HCT116 (cell line): ENCODE data around the gene CCDC197.

Experiments used
- ATF3 ChIP-seq: IDR thresholded peaks from 2 replicates; pipeline ENCODE4 v1.6.1; 2012
- CTCF ChIP-seq, 3 experiments: fragments of 200-600 bp in 1 of 3; sonication (generic) in 1 of 3; IDR thresholded peaks in 2 of 3; conservative IDR thresholded peaks in 1 of 3; 2 replicates each; pipeline ENCODE4 v1.5.1; 2012 to 2017; ENCODE audit warnings: low read depth in 2 of 3, low read length in 2 of 3, antibody characterized with exemption in 1 of 3, borderline replicate concordance in 1 of 3, control low read depth in 1 of 3, mild to moderate bottlenecking in 1 of 3, mixed read lengths in 1 of 3, mixed run types in 1 of 3, moderate library complexity in 1 of 3; ENCODE audit not compliant: insufficient read depth in 1 of 3
- EGR1 ChIP-seq: IDR thresholded peaks from 2 replicates; pipeline ENCODE4 v1.6.1; 2012; ENCODE audit warnings: low read depth
- JUND ChIP-seq: IDR thresholded peaks from 2 replicates; pipeline ENCODE4 v1.6.1; 2012
- MAX ChIP-seq: IDR thresholded peaks from 2 replicates; pipeline ENCODE4 v1.6.1; 2012
- POLR2A ChIP-seq: IDR thresholded peaks from 2 replicates; pipeline ENCODE4 v1.7.0; 2011; ENCODE audit warnings: borderline replicate concordance; ENCODE audit not compliant: insufficient read depth, insufficient read length; ENCODE audit errors: extremely low read depth
- POLR2AphosphoS5 ChIP-seq: IDR thresholded peaks from 2 replicates; pipeline ENCODE4 v1.6.1; 2011; ENCODE audit warnings: mild to moderate bottlenecking, low read depth, low read length, moderate library complexity
- SIN3A ChIP-seq: IDR thresholded peaks from 2 replicates; pipeline ENCODE4 v1.6.1; 2012; ENCODE audit warnings: low read depth
- YY1 ChIP-seq: IDR thresholded peaks from 2 replicates; pipeline ENCODE4 v1.6.1; 2011; ENCODE audit warnings: low read length, low read depth, moderate library complexity, mild to moderate bottlenecking; ENCODE audit not compliant: insufficient replicate concordance; ENCODE audit errors: extremely low read depth
- TF ChIP-seq, protein P1 (sequence below): IDR thresholded peaks from 2 replicates; pipeline ENCODE4 v1.6.1; 2011; ENCODE audit warnings: mild to moderate bottlenecking, low read length, moderate library complexity; ENCODE audit not compliant: insufficient replicate concordance; ENCODE audit errors: extremely low read depth

DNA sequence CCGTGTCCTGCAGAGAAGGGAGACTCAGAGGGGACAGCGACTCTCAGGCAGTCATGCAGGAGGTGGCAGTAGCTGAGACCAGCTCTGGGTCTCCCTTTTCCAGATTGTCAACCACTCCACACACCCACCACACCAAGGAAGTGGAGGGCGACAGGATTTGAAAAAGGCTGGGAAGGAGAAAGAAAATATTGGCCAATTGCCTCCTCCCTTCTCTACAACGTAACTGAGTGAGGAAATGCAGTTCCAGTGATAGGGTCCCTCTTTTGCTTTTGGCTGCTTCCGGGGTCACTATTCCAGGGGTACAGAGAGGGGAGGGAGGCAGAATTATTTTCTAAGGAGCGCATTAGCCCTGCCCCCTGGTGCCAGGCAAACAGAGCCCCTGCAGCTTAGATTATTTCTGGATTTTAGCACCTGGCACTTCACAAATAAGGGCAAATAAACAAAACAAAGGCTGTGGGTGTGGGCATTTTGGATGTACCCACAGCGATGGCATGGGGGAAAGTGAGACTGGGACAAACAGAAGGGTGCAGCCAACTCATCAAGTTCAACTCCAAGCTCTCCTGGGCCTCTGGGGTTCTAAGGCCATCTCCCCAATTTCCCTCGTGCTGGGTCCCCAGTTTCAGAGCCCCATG, 41.1 kb upstream of the CCDC197 start:
- TF ChIP-seq CTCF (IDR thresholded peaks at IDR 0.05 in 2 of 3, conservative IDR thresholded peaks at IDR 0.05 in 1 of 3; ENCODE audit: borderline replicate concordance in 1 of 3, insufficient read depth in 1 of 3, low read depth in 2 of 3, low read length in 2 of 3): no peak
- no peak for TF ChIP-seq SIN3A
- TF ChIP-seq JUND: no peak
- TF ChIP-seq ATF3: no peak
- TF ChIP-seq MAX: no peak
- no peak for TF ChIP-seq YY1
- TF ChIP-seq, protein P1, sequence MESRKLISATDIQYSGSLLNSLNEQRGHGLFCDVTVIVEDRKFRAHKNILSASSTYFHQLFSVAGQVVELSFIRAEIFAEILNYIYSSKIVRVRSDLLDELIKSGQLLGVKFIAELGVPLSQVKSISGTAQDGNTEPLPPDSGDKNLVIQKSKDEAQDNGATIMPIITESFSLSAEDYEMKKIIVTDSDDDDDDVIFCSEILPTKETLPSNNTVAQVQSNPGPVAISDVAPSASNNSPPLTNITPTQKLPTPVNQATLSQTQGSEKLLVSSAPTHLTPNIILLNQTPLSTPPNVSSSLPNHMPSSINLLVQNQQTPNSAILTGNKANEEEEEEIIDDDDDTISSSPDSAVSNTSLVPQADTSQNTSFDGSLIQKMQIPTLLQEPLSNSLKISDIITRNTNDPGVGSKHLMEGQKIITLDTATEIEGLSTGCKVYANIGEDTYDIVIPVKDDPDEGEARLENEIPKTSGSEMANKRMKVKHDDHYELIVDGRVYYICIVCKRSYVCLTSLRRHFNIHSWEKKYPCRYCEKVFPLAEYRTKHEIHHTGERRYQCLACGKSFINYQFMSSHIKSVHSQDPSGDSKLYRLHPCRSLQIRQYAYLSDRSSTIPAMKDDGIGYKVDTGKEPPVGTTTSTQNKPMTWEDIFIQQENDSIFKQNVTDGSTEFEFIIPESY: no peak
- no peak for TF ChIP-seq POLR2AphosphoS5
- no peak for TF ChIP-seq EGR1
- no peak for TF ChIP-seq POLR2A
